ENCODE results near the gene ST8SIA6.

DNA sequence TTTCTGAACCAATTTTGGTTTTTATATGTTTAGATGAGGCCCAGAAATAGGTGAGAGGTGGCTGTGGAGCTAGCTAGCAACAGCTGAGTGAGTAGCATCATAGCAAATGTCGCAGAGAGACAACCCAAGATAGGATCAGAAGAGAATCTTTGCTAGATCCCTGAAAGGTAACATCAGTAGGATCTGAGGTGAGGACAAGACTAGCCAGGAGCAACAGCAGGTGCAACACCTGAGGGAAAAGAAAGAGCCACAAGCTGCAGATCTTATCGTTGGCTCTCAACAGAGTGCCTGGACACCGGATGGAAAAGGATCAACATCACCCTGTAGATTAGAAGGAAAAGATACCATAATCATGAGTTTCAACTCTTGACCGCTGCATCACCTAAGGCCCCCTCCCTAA lies 4.4 kb downstream of the ST8SIA6 start:
- TF ChIP-seq EZH2 (IDR thresholded peaks at IDR 0.05; ENCODE audit: low read length, unreplicated experiment), result no peak
- no peak for TF ChIP-seq CTCF (conservative IDR thresholded peaks at IDR 0.05; ENCODE audit: low read depth, low read length)
